AG04449 (cell line): Measurements from ENCODE around the gene ABTB2.
"Not testable (repeated sequence)": the region's sequence is repeated elsewhere in the genome, so short reads cannot be mapped to it uniquely, and the experiment has no call there.

Experiments
- CTCF ChIA-PET: fragments of 350-600 bp; formaldehyde crosslinking; extraction: SDS; loops from one replicate; lab custom pipeline; 2021; ENCODE audit warnings: antibody characterized with exemption; lab: Yijun Ruan, JAX
- POLR2A ChIA-PET: fragments of 400-600, 350-600 bp; formaldehyde crosslinking; extraction: SDS; loops from one replicate; lab custom pipeline; 2020; ENCODE audit warnings: antibody characterized with exemption, inconsistent platforms; lab: Yijun Ruan, JAX
- DNase-seq: peaks from one replicate; pipeline ENCODE4 v3.0.0-alpha.2; 2010; ENCODE audit warnings: low read depth, low spot score
- H3K4me3 ChIP-seq: 2 replicates; pipeline ENCODE4 v1.5.1; 2011; ENCODE audit warnings: low read depth, mild to moderate bottlenecking, control low read depth, low read length
- CTCF ChIP-seq: IDR thresholded peaks from one replicate; pipeline ENCODE4 v1.5.1; 2011; ENCODE audit warnings: mild to moderate bottlenecking, moderate library complexity, low read length, control low read depth, inconsistent platforms; ENCODE audit not compliant: insufficient read depth; ENCODE audit errors: missing control alignments

ABTB2 gene

DNA sequence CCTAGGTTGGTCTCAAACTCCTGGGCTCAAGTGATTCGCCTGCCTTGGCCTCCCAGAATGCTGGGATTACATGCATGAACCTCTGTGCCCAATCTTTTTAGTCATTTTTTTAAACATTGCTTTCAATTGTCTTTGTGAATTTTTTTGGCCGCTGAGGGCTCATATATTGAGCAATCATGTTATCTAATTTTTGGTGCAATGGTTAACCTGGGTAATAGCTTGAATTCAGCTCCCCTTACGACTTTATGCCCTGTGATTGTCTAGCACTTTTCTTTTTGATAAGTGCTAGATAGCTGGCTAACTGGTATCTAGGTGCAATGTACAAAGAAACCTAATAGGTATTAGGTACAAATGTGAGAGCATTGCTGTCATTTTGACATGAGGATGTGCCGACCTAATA is 45.6 kb upstream of the ABTB2 start:
- TF ChIP-seq CTCF = no peak
- ChIA-PET CTCF (interaction anchor here (1.3 to 1.4 kb wide), 2 partner anchors 13 to 89 kb away, joined by 3 to 4 read pairs; no protein-coding TSS in a partner anchor), POLR2A (no interaction called here)
- no peak overlapping the region for H3K4me3 ChIP-seq
- no peak for DNase-seq

DNA sequence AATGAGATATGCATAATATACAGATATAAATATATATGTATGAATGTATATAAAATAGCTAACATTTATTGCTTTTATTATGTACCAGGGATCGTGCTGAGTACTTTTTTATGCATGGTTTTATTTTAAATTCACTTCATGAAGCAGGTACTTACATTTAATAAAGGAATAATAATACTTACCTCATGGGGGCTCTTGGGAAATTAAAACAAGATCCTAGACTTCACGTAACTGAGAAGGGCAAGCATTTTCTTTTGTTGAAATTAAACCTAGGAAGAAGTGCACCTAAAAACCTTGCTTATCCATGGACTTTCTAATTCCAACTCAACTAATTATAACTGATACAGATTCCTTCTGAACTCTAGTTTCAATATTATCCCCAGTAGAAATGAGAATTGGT is 40.0 kb upstream of the ABTB2 start:
- ChIA-PET POLR2A (no interaction called here), CTCF (no interaction called here)
- no peak for TF ChIP-seq CTCF
- DNase-seq = no peak
- H3K4me3 ChIP-seq = no peak overlapping the region

DNA sequence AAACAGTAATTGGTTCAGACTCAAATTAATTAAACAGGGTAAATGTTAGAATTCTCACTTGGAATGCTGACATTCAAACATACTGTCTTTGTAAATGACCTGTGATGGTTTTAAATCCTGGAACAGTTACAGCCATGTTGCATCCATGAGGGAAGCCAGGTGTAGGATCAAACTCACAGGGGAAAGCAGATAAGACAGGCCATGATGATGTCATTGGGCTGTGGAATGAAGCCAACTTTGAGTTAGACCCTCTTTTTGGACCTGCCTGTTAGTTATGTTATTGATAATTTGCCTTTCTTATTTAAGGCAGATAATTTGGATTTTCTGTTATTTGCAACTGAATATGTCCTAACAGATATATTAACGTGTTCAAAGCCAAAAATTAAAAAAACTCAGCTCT is 39.3 kb upstream of the ABTB2 start:
- ChIA-PET CTCF (interaction anchor here (1.2 kb wide), 1 partner anchor 223 kb away, joined by 3 read pairs; no protein-coding TSS in a partner anchor), POLR2A (no interaction called here)
- no peak for TF ChIP-seq CTCF
- no peak overlapping the region for H3K4me3 ChIP-seq
- no peak for DNase-seq

- POLR2A ChIA-PET = no interaction called here
- DNase-seq = no peak
- no peak overlapping the region for H3K4me3 ChIP-seq
- CTCF ChIA-PET = interaction anchor here (0.7 to 1.2 kb wide), 3 partner anchors 38 to 221 kb away, joined by 3 to 4 read pairs (median 3); partner anchors contain the start of gene ABTB2
- TF ChIP-seq CTCF = no peak
Measured at GRCh38 chr11:34395916-34396550, 38.2 kb upstream of the ABTB2 start.

GRCh38 chr11:34394771-34395300 is 37.0 kb upstream of the ABTB2 start:
- DNase-seq = no peak
- no peak for TF ChIP-seq CTCF
- no peak overlapping the region for H3K4me3 ChIP-seq
- CTCF ChIA-PET = interaction anchor here (1.0 to 1.2 kb wide), 3 partner anchors 37 to 398 kb away, joined by 3 to 4 read pairs (median 3); partner anchors contain the start of gene ABTB2
- POLR2A ChIA-PET = no interaction called here

GRCh38 chr11:34387653-34388052 is 29.8 kb upstream of the ABTB2 start:
- ChIA-PET POLR2A (no interaction called here), CTCF (interaction anchor here (1.2 kb wide), 1 partner anchor 391 kb away, joined by 3 read pairs; no protein-coding TSS in a partner anchor)
- no peak for DNase-seq
- no peak overlapping the region for H3K4me3 ChIP-seq
- TF ChIP-seq CTCF = no peak

DNA sequence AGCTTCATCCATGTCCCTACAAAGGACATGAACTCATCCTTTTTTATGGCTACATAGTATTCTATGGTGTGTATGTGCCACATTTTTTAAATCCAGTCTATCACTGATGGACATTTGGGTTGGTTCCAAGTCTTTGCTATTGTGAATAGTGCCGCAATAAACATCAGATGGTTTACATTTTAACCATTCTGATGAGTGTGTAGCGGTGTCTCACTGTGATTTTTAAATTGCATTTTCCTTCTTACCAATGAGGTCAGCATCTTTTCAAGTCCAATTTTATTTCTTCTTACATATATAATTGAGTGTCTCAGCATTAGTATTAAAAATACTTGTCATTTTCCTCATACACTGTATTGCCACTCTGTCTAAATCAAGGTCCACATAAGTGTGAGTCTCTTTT is 28.5 kb upstream of the ABTB2 start:
- POLR2A ChIA-PET, H3K4me3 ChIP-seq, CTCF ChIA-PET, DNase-seq: not testable (repeated sequence)
